ENCODE data around the gene MFSD6. TPM values are rescaled to one million over a fixed set of nuclear protein-coding genes. Genes with fewer than 3 reads are reported as not detected.

MFSD6 gene
- total and polyA plus RNA-seq, 11 donors: 11.8 to 75.0 (median 18.9) TPM

- intact Hi-C loops (cut with DNase I): no loop called here
- ATAC-seq: no peak
- Histone ChIP-seq H3K27me3 (no peaks in the 10 kb centered on the region), H3K4me1 (peaks cover 0 to 16% (median 7%) of the 10 kb centered on the region in 12 donors), H3K4me3 (no peak overlapping the region), H3K9me3 (peaks cover 0 to 4% (median 0%) of the 10 kb centered on the region in 12 donors), H3K27ac (peak overlapping the region in 1 of 12 donors; percentile 2), H3K36me3 (peaks cover 0 to 6% (median 0%) of the 10 kb centered on the region in 9 donors)
- DNase-seq: no peak
- no peak for TF ChIP-seq CTCF (IDR thresholded peaks at IDR 0.05)
- TF ChIP-seq POLR2A (IDR thresholded peaks at IDR 0.05): no peak
- WGBS, 4 donors: 78 to 91% (median 86%) methylated on average over 2 of the region's 2 CpGs
Measured at GRCh38 chr2:190451561-190452176, 43.5 kb downstream of the MFSD6 start.

GRCh38 chr2:190452433-190452832, 44.3 kb downstream of the MFSD6 start:
- WGBS, 4 donors: 83 to 97% (median 90%) methylated on average over 1 of the region's 1 CpG
- ATAC-seq: no peak

GRCh38 chr2:190454795-190455194, 46.6 kb downstream of the MFSD6 start:
- H3K9me3 ChIP-seq: peaks cover 0 to 4% (median 0%) of the 10 kb centered on the region in 12 donors
- 94 to 100% (median 96%) methylated on average over 2 of the region's 2 CpGs for WGBS, 4 donors
- ATAC-seq (no peak), DNase-seq (no peak)
- no peak overlapping the region for H3K27ac ChIP-seq
- no peak for TF ChIP-seq CTCF (IDR thresholded peaks at IDR 0.05)
- no peak for TF ChIP-seq POLR2A (IDR thresholded peaks at IDR 0.05)
- H3K36me3 ChIP-seq: peaks cover 0 to 6% (median 0%) of the 10 kb centered on the region in 9 donors
- no peak overlapping the region for H3K4me3 ChIP-seq
- H3K27me3 ChIP-seq: no peaks in the 10 kb centered on the region
- intact Hi-C loops (cut with DNase I): loop anchor here in 1 of 10 donors (5.0 kb wide), 1 partner anchor 47 kb away; the partner anchor contains the start of gene MFSD6
- peaks cover 0 to 13% (median 2%) of the 10 kb centered on the region in 12 donors for H3K4me1 ChIP-seq

More at GRCh38 chr2:190452433-190452832, 44.3 kb downstream of the MFSD6 start:
- intact Hi-C loops (cut with DNase I): no loop called here
- Histone ChIP-seq H3K9me3 (peaks cover 0 to 4% (median 0%) of the 10 kb centered on the region in 12 donors), H3K27ac (no peak overlapping the region), H3K4me3 (no peak overlapping the region), H3K4me1 (peaks cover 0 to 13% (median under 1%) of the 10 kb centered on the region in 12 donors), H3K36me3 (peaks cover 0 to 6% (median 0%) of the 10 kb centered on the region in 9 donors), H3K27me3 (no peaks in the 10 kb centered on the region)
- no peak for DNase-seq
- no peak for TF ChIP-seq CTCF (IDR thresholded peaks at IDR 0.05)
- TF ChIP-seq POLR2A (IDR thresholded peaks at IDR 0.05): no peak

GRCh38 chr2:190455358-190456095, 47.4 kb downstream of the MFSD6 start:
- H3K4me3 ChIP-seq: no peak overlapping the region
- no peak for TF ChIP-seq POLR2A (IDR thresholded peaks at IDR 0.05)
- no peak for TF ChIP-seq CTCF (IDR thresholded peaks at IDR 0.05)
- peaks cover 0 to 4% (median 0%) of the 10 kb centered on the region in 12 donors for H3K9me3 ChIP-seq
- no peaks in the 10 kb centered on the region for H3K27me3 ChIP-seq
- DNase-seq (no peak), ATAC-seq (no peak)
- intact Hi-C loops (cut with DNase I): loop anchor here in 1 of 10 donors (5.0 kb wide), 1 partner anchor 48 kb away; the partner anchor contains the start of gene MFSD6
- peaks cover 0 to 6% (median 0%) of the 10 kb centered on the region in 9 donors for H3K36me3 ChIP-seq
- H3K27ac ChIP-seq: no peak overlapping the region
- H3K4me1 ChIP-seq: peaks cover 0 to 13% (median 8%) of the 10 kb centered on the region in 12 donors
- WGBS, 4 donors: 91 to 94% (median 93%) methylated on average over 7 of the region's 7 CpGs
